GM19193 (cell line): ENCODE data around the gene TOMM7.

ENCODE experiments used
- POLR2A ChIP-seq: IDR thresholded peaks from 4 replicates; pipeline ENCODE4 v1.6.1; 2011; ENCODE audit not compliant: insufficient read depth, insufficient read length; ENCODE audit errors: extremely low read depth

Gene TOMM7

DNA sequence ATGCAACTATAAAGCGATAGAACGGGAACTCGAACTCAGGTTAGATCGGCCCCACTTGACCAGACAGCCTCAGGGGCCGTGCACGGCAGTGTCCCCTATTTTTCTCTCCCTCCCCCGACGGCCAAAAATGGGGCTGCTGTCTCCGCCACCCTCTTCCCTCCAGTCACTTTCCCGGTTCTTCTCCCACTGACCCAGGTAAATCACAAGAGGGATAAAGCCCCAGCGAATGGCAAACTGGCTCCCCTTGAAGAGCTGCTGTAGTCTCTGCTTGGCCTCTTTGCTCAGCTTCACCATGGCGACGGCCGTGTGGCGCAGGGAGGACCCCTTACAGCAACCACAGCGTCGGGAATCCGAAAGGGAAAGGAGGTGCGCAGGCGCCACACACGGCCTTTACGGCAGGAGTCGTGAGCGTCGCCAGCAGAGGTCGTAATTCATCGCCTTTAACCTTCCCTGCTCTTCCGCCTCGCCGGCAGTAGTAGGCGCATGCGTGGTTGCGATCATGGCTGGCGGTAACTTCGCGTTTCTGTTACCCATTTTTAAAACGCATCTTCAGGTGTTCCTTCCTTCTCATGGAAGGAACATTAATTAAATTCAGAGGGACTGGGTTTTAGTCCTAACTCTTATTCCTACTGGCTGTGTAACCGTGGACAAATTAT is at the start of gene TOMM7:
TSS of gene TOMM7 (minus strand) at position 364 of the 656 bp plus-strand sequence. CDS start at position 294, 70 bp downstream.
- peak; percentile 82 for TF ChIP-seq POLR2A

- TF ChIP-seq POLR2A, result no peak
Measured at GRCh38 chr7:22872096-22872807, 49.6 kb upstream of the TOMM7 start.

DNA sequence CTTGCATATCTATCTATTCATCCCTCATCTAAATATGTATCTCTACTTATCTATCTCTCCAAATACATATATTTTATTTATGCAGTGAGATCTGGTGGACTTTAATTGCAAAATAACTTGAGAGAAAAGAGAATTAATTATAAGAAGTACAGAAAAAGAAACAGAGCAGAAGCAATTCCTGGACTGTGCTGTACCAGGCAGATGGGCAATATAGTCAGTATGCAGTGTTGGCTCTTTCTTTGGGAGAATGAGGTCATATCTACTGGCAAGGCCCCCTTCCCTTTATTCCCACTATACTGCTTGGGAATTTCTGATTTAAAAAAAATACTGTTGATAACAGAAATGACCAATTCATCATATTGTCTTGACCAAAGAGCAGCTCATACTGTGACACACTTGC is 49.0 kb upstream of the TOMM7 start:
- no peak for TF ChIP-seq POLR2A

GRCh38 chr7:22868509-22868908 is 45.9 kb upstream of the TOMM7 start:
- no peak for TF ChIP-seq POLR2A

DNA sequence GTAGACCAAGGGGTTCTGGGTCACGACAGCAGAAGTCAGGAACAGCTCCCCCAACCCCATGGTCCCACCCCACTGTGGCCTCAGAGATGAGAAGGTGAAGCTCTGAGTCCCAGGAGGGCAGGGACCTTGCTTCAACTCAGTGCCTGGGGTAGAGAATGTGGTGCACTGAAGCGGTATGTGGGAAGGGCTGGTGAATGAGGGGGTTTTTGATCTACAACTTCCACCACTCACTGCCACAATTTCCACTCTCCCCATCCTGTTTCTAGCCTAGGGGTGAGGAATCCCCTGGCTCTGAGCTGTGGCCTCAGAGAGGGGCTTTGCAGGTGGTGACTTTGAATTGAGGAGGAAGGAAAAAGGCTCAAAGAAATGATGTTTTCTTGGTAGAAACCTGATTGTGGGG is 44.9 kb upstream of the TOMM7 start:
- no peak for TF ChIP-seq POLR2A

DNA sequence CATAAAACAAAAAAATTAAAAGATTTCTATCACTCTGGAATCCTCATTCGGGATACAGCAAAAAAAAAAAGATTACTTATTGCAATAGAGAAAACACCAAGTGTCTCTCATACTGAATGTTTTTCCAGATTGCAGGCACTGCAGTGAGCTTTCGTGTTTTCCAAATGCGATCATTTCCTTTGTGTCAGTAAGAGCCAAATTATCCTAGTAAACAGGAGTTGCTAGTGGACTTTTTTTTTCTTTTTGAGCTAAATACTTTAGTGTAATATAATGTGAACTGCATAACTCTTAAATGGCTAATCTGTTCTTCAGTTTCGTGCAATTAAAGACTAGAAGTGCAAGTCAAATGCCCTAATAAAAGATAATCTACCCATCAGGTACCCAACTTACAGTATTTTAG is 44.4 kb upstream of the TOMM7 start:
- no peak for TF ChIP-seq POLR2A

DNA sequence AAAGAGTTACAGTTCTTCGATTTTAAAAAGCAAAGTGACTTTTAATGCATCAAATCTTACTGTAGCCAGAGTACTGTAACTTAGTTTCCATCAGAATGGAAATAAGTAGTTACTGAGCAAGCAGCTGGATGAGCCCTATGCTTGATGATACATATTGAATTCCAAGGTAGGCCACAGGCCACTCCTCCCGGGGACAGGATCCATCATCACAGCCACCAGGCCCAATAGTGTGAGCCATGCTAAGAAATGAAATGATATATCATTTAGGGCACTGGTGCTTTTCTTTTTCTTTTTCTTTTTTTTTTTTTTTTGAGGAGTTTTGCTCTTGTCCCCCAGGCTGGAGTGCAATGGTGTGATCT is 42.9 kb upstream of the TOMM7 start:
- TF ChIP-seq POLR2A, result no peak

DNA sequence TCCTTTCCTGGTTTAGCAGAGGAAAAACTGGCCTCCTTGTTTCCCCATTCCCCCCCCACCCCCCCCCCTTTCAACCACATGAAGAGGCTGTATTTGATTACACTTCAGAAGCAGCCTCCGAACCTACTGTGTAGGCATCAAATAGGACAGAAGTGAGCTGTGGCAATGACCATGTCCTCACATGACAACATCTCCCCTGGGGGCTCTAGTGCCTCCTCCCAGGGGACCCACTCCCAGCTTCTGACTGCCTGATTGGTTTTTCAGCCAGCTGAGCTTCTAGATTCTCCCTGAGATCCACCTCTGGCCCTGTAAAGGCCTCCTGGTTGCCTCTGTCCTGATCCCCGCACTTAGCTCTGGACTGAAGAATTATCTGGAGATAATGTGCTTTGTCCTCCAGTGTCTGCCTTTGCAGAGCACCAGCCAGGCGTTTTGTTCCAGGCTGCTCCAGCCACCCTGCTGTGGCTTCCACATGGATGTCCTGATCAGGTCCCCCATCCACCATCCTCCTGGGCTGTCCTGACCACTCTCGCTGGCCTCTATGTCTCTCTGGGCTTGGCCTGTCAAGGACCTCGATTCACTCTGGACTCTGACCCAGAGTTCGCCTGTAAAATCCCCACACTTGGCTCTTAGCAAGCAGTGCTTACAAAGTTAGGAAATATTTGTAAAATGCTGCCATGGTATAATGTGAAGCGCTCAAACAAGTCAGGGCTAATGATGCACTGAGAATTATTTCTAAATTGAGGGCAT is 42.4 kb upstream of the TOMM7 start:
- TF ChIP-seq POLR2A, result no peak

- TF ChIP-seq POLR2A, result no peak
Measured at GRCh38 chr7:22864301-22864700, 41.7 kb upstream of the TOMM7 start.

DNA sequence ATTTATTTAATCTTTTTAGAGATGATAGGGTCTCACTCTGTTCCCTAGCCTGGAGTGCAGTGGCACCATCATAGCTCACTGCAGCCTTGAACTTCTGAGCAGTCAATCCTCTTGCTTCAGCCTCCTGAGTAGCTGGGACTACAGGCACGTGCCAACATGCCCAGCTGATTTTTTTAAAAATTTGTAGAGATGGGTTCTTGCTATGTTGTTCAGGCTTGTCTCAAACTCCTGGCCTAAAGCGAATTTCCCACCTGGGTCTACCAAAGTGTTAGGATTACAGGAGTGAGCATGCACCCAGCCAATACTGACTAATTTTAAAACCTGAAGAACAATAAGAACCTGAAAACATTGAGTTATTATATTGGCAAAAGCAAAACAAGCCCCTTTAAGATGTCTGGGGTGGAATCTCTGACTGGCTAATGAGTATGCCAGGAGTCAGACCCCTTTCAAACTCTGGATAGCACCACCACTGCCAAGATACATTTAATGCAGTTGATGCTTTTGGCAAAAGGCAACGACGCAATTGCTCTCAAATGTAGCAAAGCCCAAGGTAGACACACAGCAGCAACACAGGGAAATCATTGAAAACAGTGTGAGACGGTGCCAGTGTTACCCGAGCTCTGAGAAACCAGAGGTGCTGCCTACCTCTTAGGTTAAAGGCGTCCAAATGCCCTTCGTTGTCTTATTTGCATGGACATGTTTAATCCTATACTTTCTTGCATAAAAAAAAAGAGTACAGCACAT is 40.7 kb upstream of the TOMM7 start:
- TF ChIP-seq POLR2A, result no peak

GRCh38 chr7:22861576-22861975 is 38.9 kb upstream of the TOMM7 start:
- no peak for TF ChIP-seq POLR2A

DNA sequence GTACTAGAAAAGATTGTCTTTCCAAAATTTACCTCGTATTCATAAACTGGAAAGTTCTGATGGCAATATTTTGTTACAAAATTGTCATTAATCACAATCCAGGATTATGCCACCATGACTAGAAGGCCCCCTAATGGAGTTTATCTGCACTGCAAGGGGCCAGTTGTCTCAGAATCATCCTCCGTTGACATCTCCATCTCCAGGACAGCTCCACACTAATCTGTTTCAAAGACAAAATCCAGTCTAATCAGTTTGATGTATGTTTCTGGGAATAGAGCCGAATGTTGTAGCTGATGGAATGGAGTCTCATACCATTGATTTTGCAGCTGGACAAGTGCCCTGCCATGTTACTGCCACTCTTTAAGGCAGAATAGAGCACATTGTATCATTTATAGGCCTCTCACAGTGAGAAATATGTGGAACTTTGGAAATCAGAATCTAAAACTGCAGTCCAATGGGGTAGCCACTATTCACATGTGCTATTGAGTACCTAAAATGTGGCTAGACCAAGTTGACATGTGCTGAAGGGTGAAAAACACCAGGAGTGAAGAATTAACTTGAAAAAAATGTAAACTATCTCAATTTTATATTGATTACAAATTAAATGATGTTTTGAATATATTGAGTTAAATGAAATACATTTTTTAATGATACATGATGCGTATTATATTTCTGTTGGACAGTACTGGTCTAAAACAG is 38.3 kb upstream of the TOMM7 start:
- no peak for TF ChIP-seq POLR2A

DNA sequence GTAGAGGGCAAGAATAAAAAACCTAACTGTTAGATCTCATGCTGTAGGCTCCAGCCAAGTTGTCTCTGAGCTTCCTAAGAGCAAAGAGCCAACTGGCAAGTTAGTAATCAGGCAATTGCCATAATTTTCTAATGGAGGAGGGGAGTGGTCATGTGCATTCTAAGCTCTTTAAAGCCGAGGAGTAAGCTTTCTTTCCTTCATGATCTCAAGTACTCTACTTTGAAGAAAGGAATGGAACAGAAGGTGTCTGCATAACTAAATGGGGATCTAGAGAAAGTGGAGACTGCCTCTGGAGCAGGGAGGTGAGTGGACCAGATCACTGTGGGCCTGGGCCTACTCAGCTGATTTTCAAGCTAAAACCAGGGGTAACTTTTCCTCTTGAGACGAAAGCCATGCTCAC is 37.7 kb upstream of the TOMM7 start:
- no peak for TF ChIP-seq POLR2A

GRCh38 chr7:22859641-22860290 is 37.1 kb upstream of the TOMM7 start:
- peak; percentile 11 for TF ChIP-seq POLR2A
